Measurements from ENCODE around the gene COL26A1.

COL26A1 gene

DNA sequence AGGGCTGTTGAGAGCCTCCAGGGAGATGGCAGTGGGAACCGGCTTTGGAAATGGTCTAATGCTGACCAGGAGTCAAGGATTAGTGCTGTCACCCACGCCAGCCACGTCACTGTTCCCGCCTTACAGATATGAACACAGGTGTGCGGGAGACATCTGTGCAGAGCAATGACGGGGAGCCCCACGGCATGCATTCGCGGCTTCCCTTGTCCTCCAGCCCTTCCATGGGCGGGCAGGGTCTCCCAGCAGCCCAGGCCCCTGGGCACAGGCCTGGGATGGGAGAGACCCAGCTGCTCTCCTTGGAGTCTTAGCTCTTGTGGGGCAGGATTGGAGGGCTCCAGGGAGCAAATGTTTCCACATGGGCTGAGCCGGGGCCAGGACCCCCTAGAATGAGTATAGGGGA is 172.2 kb downstream of the COL26A1 start:
- DNase-seq (ENCODE audit: low spot score): no peak

GRCh38 chr7:101535351-101535751 is 172.7 kb downstream of the COL26A1 start:
- no peak for DNase-seq (ENCODE audit: low spot score)

GRCh38 chr7:101536232-101536631 is 173.6 kb downstream of the COL26A1 start:
- no peak for DNase-seq (ENCODE audit: low spot score)

- no peak for DNase-seq (ENCODE audit: low spot score)
Measured at GRCh38 chr7:101536668-101537067, 174.0 kb downstream of the COL26A1 start.

GRCh38 chr7:101537205-101537604 is 174.5 kb downstream of the COL26A1 start:
- peak; percentile 59 for DNase-seq (ENCODE audit: low spot score)

GRCh38 chr7:101537935-101538595 is 175.4 kb downstream of the COL26A1 start:
- DNase-seq (ENCODE audit: low spot score): no peak

DNA sequence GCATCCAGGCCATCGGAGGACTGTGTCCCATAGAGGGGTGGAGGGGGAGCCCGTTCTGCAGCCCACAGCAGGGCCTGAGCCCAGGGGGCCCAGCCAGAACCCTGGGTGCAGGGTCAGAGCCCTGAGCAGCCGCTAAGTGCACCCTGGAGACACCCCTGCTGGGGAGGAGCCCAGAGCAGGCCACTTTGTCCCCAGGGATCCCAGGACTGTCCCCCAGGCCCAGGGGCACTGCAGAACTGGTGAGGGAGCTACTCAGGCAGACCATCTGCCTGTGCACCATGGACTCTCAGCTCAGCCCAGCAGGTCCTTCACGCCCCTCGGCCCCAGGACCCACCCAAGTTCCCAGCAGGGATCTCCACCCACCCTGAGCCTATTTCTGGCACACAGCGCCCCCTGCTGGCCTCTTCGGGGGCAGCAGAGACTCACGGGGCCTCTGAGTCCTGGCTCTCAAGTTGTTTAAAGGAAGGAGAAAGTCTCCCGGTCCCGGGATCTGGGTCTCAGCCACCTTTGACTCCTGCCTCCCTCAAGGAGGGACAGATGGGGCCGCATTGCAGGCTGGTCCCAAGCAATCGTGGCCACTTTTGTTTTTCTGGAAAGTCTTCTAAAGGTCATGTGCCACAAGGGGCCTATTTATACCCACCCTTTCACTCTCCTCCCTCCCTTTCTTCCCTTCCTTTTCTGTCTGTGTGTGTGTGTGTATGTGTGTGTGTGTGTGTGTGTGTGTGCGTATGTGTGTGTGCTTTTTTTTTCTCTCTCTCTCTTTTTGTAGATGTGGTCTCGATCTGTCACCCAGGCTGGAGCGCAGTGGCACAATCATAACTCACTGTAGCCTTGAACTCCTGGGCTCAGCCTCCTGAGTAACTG is 176.2 kb downstream of the COL26A1 start:
- DNase-seq (ENCODE audit: low spot score): peak; percentile 84

DNA sequence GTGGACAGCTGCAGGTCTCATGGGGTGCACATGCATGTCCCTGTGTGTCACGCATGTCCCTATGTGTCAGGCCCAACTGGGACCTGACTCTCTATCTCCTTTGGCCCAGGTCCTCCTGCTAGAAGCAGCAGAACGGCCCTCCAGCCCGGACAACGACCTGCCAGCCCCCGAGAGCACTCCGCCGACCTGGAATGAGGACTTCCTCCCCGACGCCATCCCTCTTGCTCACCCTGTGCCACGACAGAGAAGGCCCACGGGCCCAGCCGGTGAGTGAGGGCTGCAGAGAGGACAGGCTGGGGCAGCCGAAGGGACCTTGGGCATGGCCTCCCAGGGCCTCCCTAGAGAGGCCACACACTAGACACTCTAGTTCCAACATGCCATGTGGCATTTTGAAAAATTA is 177.1 kb downstream of the COL26A1 start:
- no peak for DNase-seq (ENCODE audit: low spot score)

GRCh38 chr7:101542527-101543241 is 180.0 kb downstream of the COL26A1 start:
- no peak for DNase-seq (ENCODE audit: low spot score)

GRCh38 chr7:101543242-101543766 is 180.6 kb downstream of the COL26A1 start:
- DNase-seq (ENCODE audit: low spot score): no peak

GRCh38 chr7:101543846-101544245 is 181.2 kb downstream of the COL26A1 start:
- no peak for DNase-seq (ENCODE audit: low spot score)

DNA sequence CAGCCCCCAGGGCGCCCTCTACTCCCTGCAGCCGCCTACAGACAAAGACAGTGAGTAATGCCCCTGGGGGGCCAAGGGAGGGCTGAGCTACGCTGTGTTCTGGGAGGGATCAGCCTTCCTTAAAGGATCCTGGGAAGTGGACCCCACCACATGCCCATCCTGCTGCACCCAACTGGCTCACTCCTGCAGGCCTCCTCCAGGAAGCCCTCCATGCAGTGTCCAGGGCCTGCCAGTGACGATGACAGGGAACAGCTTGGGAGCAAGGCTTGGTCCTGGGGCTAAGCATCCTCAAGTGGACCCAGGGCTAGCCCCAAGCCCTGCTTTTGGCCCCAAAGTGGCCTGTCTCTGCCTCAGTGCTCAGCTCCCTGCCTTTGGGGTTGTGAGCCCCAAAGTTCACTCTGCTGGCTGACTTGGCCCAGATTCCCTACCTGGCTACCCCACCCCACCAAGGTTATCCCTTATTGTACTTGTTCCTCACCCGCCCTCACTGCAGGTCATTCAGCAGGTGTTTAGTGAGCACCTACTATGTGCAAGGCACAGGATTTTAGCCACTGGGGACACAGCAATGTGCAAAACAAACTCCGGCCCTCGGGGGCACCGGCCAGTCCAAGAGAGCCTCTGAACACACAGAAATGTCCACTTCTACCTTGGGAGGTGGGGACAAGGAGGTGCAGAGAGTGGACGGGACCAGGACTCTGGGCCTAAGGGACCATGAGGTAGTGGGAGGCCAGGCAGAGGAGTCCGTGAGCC is 182.9 kb downstream of the COL26A1 start:
- no peak for DNase-seq (ENCODE audit: low spot score)

DNA sequence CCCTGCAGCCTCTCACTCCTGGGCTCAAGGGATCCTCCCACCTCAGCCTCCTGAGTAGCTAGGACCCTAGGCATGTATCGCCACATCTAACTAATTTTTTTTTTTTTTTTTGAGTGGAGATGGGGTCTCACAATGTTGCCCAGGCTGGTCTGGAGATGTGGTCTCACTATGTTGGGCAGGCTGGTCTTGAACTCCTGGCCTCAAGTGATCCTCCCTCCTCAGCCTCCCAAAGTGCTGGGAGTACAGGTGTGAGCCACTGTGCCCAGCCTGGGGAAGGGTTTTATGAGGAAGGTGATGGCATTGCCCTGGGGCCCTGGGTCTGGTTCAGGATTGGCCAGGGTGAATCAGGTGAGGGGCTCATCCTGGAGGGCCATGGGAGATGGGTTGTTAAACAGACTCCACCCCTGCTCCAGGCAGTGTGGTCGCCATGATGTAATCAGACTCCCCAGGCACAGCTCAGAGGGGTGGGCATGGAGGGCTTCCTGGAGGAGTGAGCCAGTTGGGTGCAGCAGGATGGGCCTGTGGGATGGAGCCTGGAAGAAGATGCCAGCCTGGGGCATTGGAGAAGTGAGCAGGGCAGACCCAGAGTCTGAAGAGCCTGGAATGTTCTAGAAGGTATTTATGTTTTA is 183.7 kb downstream of the COL26A1 start:
- no peak for DNase-seq (ENCODE audit: low spot score)

DNA sequence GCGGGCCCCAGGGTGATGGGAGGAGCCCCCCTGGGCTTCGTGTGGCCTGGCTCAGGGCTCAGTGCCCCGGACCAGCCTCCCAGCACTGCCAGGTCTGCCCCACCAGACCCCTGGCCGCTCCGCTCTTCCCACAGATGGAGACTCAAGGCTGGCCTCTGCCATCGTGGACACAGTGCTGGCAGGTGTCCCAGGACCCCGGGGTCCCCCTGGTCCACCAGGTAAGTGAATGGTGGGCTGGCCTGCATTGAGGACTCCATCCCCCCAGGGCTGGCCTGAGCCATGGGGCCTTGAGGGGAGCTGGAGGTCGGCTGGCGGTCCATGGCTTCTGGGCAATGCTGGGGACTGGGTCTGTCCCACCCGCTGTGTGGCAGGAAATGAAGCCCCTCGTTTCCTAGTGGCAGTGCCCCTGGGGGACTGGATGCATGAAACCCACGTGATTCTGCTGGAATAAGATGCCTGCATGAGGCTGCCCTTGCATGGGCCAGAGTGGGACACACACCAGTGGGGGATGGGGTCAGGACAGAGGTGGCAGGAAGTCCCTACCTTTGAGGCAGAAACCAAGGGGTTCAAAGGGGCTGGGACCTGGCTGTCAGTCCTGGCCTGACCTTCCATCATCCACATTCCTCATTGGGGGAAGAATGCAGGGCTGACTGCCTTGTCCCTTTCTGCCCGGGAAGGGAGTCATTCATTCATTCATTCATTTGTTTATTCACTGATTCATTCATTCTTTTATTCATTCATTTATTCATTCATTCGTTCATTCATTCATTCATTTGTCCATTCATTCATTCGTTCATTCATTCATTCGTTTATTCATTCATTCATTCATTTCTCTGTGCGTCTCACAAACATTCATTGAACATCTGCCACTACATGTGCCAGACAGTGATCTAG is 184.6 kb downstream of the COL26A1 start:
- no peak for DNase-seq (ENCODE audit: low spot score)

DNA sequence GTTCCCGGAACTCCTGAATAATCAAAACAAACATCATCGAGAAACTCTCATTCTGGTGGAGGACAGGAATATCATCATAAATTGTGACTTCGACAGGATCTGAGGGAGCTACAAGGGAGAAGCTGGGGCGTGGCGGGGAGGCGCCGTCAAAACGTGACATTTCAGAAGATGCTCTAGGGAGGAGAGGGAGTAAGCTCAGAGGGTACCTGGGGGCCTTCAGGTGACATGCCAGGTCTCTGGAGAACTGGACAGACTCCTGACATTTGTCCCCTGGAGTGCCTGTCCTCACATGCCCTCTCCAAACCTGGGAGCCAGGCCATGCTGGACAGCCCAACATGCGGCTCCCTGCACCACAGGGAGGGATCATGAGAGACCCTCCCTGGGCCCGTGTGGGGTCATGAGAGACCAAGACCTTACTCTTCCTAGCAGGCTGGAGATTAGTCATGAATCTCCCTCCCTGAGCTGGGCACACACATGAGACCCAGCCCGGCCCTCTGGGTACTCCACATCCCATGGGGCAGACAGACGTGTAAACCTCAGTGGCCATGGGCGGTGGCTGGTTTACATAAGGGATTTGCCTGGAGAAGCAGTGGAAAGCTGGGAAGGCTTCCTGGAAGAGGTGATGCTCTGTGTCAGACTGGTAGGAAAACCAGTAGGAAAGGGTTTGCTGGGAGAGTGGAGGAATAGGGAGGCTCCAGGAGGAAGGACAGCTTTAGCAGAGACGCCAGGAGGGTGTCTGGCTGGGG is 185.4 kb downstream of the COL26A1 start:
- no peak for DNase-seq (ENCODE audit: low spot score)

- DNase-seq (ENCODE audit: low spot score): no peak
Measured at GRCh38 chr7:101549734-101550133, 187.1 kb downstream of the COL26A1 start.

DNA sequence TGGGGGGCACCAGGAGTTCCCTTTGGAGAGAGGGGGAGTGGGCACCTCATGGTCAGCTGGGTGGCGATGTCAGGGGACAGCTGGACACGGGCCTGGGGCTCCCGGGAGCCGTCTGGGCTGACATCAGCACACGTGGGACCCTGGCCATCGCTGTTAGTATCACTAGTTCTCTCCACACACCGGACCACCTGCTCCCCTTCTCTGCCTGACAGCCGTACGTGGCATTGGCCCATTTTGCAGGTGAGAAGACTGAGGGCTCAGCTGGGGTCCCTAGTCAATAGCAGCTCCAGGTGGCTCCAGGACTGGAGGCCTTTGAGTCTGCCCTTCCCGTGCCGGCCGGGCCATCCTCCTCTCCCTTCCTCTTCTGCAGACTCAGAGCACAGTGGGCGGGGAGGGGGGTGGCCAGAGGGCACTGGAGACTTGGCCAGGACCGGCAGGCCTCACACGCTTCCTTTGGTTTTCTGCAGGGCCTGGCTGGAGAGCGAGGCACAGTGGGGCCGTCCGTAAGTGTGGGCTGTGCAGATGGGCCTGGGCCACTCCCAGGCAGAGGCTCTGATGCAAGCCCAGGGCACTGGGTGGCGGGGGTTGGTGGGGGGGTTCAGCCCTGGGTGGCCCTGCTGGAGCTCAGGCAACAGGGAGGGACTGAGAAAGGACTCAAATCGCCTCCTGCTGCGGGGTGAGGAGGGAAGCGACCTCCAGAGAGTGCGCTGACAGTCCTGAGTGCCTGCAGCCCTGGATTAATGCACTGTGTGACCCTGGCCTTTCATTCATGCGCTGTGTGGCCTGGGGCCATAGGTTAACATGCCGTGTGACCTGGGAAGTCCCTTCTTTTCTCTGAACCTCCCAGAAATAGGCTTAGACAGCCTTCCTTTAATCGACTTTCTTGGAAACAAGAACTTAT is 188.2 kb downstream of the COL26A1 start:
- peak; percentile 47 for DNase-seq (ENCODE audit: low spot score)

GRCh38 chr7:101553018-101553770 is 190.5 kb downstream of the COL26A1 start:
- DNase-seq (ENCODE audit: low spot score): no peak

Measured in AG08395 (cell line).